OCI-LY7 (cell line): Measurements from ENCODE around the gene MCHR2. TPM values are rescaled to one million over a fixed set of nuclear protein-coding genes. Genes with fewer than 3 reads are reported as not detected.

Experiments used
- BruUV-seq: library from RNA; stranded (reverse); fragments of 400-500 nt; replicated peaks from 2 replicates; lab custom pipeline; 2021; lab: Mats Ljungman, UMichigan
- CTCF ChIA-PET: fragments of 300-600 bp; sonication (Branson Sonifier 250); formaldehyde crosslinking; loops from one replicate; lab custom pipeline; 2022; ENCODE audit warnings: antibody characterized with exemption; ENCODE audit not compliant: unreplicated experiment; lab: Charles Lee
- POLR2A ChIA-PET: fragments of 300-600 bp; sonication (Branson Sonifier 250); formaldehyde crosslinking; loops from one replicate; lab custom pipeline; 2022; ENCODE audit warnings: antibody characterized with exemption; lab: Charles Lee
- DNase-seq: peaks from one replicate; pipeline ENCODE4 v3.0.0-alpha.2; 2015; ENCODE audit warnings: low spot score
- H2AFZ ChIP-seq: fragments of 200-600 bp; sonication (generic), shearing (Covaris generic); 2 replicates; pipeline ENCODE4 v1.6.1; 2014; ENCODE audit warnings: mild to moderate bottlenecking, antibody characterized with exemption, low read length, moderate library complexity
- H3K27ac ChIP-seq: fragments of 200-600 bp; sonication (generic); 2 replicates; pipeline ENCODE4 v1.5.1; 2014; ENCODE audit warnings: mixed run types, low read depth, mild to moderate bottlenecking, moderate library complexity, low read length, inconsistent platforms; ENCODE audit not compliant: poor library complexity, severe bottlenecking
- H3K36me3 ChIP-seq: fragments of 200-600 bp; sonication (generic); 2 replicates; pipeline ENCODE4 v1.6.1; 2014; ENCODE audit warnings: mild to moderate bottlenecking, antibody characterized with exemption, low read length, moderate library complexity, mixed read lengths; ENCODE audit not compliant: insufficient read depth
- H3K4me1 ChIP-seq: fragments of 200-600 bp; sonication (generic); 2 replicates; pipeline ENCODE4 v1.5.1; 2014; ENCODE audit warnings: mild to moderate bottlenecking, low read length; ENCODE audit not compliant: insufficient read depth, poor library complexity, severe bottlenecking
- H3K4me2 ChIP-seq: fragments of 200-600 bp; sonication (generic); 2 replicates; pipeline ENCODE4 v1.6.1; 2014; ENCODE audit warnings: mild to moderate bottlenecking, low read length
- H3K4me3 ChIP-seq: fragments of 200-600 bp; sonication (generic); 2 replicates; pipeline ENCODE4 v1.5.1; 2014; ENCODE audit warnings: mild to moderate bottlenecking, low read depth, low read length; ENCODE audit not compliant: poor library complexity, severe bottlenecking
- H3K79me2 ChIP-seq: fragments of 200-600 bp; sonication (generic); 2 replicates; pipeline ENCODE4 v1.6.1; 2016; ENCODE audit warnings: low read depth, mild to moderate bottlenecking, low read length, moderate library complexity, mixed read lengths; ENCODE audit not compliant: insufficient read depth
- H3K9me2 ChIP-seq: fragments of 200-600 bp; sonication (generic); 2 replicates; pipeline ENCODE4 v1.6.1; 2016; ENCODE audit warnings: mild to moderate bottlenecking, low read length, mixed read lengths; ENCODE audit not compliant: insufficient read depth
- H3K9me3 ChIP-seq: fragments of 200-600 bp; sonication (generic); 2 replicates; pipeline ENCODE4 v1.6.1; 2014; ENCODE audit warnings: mild to moderate bottlenecking, mixed run types, low read length, mixed read lengths
- H4K20me1 ChIP-seq: fragments of 200-600 bp; sonication (generic); 2 replicates; pipeline ENCODE4 v1.6.1; 2014; ENCODE audit warnings: mild to moderate bottlenecking, antibody characterized with exemption, low read length, moderate library complexity, mixed read lengths; ENCODE audit not compliant: insufficient read depth
- CTCF ChIP-seq: fragments of 200-600 bp; sonication (generic); conservative IDR thresholded peaks from 2 replicates; pipeline ENCODE4 v1.5.1; 2014; ENCODE audit warnings: mild to moderate bottlenecking, antibody characterized with exemption, low read length, moderate library complexity, mixed read lengths
- EZH2phosphoT487 ChIP-seq: fragments of 200-600 bp; sonication (generic); IDR thresholded peaks from 2 replicates; pipeline ENCODE4 v1.6.1; 2018; ENCODE audit warnings: low read depth, borderline replicate concordance, mild to moderate bottlenecking, mixed run types, antibody characterized with exemption, low read length, moderate library complexity, mixed read lengths
- intact Hi-C: fragments of 100-400 bp; cut with micrococcal nuclease; formaldehyde crosslinking; loops from one replicate; pipeline ENCODE4 v1.10.0; 2022; ENCODE audit not compliant: unreplicated experiment
- total RNA-seq, 2 experiments: library from RNA; depleted of rRNA in 1 of 2; stranded (reverse); fragments of >200 nt in 1 of 2; shearing (Covaris generic) in 1 of 2; gene quantifications; 2 replicates each; pipeline ENCODE4 v1.2.3, GENCODE V29; 2014 to 2022

Gene MCHR2
- total RNA-seq, 2 experiments from 2014 or later: not detected

- H3K27ac ChIP-seq: no peak overlapping the region
- no peaks in the 10 kb centered on the region for H3K79me2 ChIP-seq
- POLR2A ChIA-PET: no interaction called here
- CTCF ChIA-PET: no interaction called here
- no peaks in the 10 kb centered on the region for H3K4me1 ChIP-seq
- intact Hi-C loops: no loop called here
- H2AFZ ChIP-seq: no peak overlapping the region
- no peak overlapping the region for H3K4me2 ChIP-seq
- H3K4me3 ChIP-seq: no peak overlapping the region
- TF ChIP-seq CTCF (no peak), EZH2phosphoT487 (no peak)
- H3K9me2 ChIP-seq: no peaks in the 10 kb centered on the region
- H3K36me3 ChIP-seq: no peaks in the 10 kb centered on the region
- H4K20me1 ChIP-seq: no peaks in the 10 kb centered on the region
- no peaks in the 10 kb centered on the region for H3K9me3 ChIP-seq
- DNase-seq: no peak
- no TSS peak for BruUV-seq
These were observed 111.8 kb downstream of the MCHR2 start for GRCh38 chr6:99882128-99882702.

DNA sequence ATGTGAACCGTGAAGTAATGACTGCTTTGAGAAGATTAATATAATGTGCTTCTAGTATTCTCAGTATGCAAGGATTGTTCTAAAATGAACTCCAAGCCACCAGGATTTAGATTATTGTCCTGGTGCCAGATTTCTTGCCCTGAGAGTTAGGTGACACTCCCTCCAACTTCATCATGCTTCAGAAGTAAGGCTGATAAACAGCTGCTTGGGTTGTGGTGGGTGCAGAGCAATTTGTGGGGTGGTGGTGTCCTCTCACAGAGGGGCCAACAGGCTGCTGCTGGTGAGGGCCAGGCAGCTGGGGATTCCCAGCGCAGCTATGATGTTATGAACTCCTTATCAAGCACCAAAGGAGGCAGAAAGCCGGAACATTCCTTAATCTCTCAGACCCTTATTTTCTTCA is 114.6 kb downstream of the MCHR2 start:
- DNase-seq: no peak
- H3K4me2 ChIP-seq: no peak overlapping the region
- POLR2A ChIA-PET: no interaction called here
- CTCF ChIA-PET: no interaction called here
- BruUV-seq: no TSS peak
- H4K20me1 ChIP-seq: no peaks in the 10 kb centered on the region
- intact Hi-C loops: no loop called here
- no peak for TF ChIP-seq CTCF
- TF ChIP-seq EZH2phosphoT487: no peak
- H3K79me2 ChIP-seq: no peaks in the 10 kb centered on the region
- no peaks in the 10 kb centered on the region for H3K36me3 ChIP-seq
- no peak overlapping the region for H3K27ac ChIP-seq
- no peak overlapping the region for H3K4me3 ChIP-seq
- no peak overlapping the region for H2AFZ ChIP-seq
- H3K9me2 ChIP-seq: no peaks in the 10 kb centered on the region
- H3K4me1 ChIP-seq: no peaks in the 10 kb centered on the region
- H3K9me3 ChIP-seq: no peaks in the 10 kb centered on the region

DNA sequence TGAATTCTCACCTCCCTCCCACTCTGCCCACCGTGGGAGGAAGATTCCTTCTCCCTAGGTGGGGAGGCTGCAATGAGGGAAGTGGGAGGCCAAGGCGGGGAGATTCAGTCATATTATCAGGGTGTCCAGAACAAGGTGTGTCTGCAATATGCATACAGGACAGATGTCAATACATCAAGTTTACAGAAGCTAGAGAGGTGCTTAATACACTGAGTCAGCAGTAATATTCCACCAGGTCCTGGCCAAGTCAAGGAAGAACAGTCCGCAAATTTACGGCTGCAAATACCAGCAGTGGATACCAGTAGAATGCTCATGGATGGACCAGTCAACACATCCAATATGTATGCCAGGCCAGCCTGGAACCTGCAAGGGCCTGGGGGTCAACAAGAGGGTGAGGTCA is 119.0 kb downstream of the MCHR2 start:
- TF ChIP-seq EZH2phosphoT487 (no peak), CTCF (no peak)
- POLR2A ChIA-PET: no interaction called here
- CTCF ChIA-PET: no interaction called here
- intact Hi-C loops: no loop called here
- H3K9me3 ChIP-seq: no peaks in the 10 kb centered on the region
- H3K4me1 ChIP-seq: no peaks in the 10 kb centered on the region
- no TSS peak for BruUV-seq
- no peak overlapping the region for H3K4me2 ChIP-seq
- H3K4me3 ChIP-seq: no peak overlapping the region
- no peak overlapping the region for H3K27ac ChIP-seq
- H3K79me2 ChIP-seq: no peaks in the 10 kb centered on the region
- no peak overlapping the region for H2AFZ ChIP-seq
- no peak for DNase-seq
- no peaks in the 10 kb centered on the region for H3K36me3 ChIP-seq
- H4K20me1 ChIP-seq: no peaks in the 10 kb centered on the region
- H3K9me2 ChIP-seq: no peaks in the 10 kb centered on the region
